Pancreas (tissue), 10 donors: ENCODE results near the gene OGG1. TPM values are rescaled to one million over a fixed set of nuclear protein-coding genes. Genes with fewer than 3 reads are reported as not detected.

Source experiments
- ATAC-seq, 4 donors: fragments of 200-7000 bp; cut with Tn5 transposase; one replicate each; pipeline versions ENCODE4 v1.8.0 to v1.9.1; 2020; ENCODE audit warnings: mild to moderate bottlenecking in 4 of 4, moderate library complexity in 4 of 4
- DNase-seq, 6 donors: peaks; one replicate each; pipeline ENCODE4 v3.0.0-alpha.2; 2020
- FAIRE-seq: peaks from 2 replicates; lab custom pipeline; 2012; peaks lifted over from hg19 to GRCh38; lab: Jason Lieb, UNC
- H3K27ac ChIP-seq, 4 donors: fragments of 200-600 bp; sonication (generic); 1 replicate in 3 of 4; 2 replicates in 1 of 4; pipeline versions ENCODE4 v1.5.0 to v1.8.0; 2020
- H3K27me3 ChIP-seq, 4 donors: fragments of 200-600 bp; one replicate each; pipeline ENCODE4 v1.8.0; 2021
- H3K36me3 ChIP-seq, 3 donors: fragments of 200-600 bp; sonication (generic) in 1 of 3; one replicate each; pipeline versions ENCODE4 v1.5.0 to v1.8.0; 2020 to 2021
- H3K4me1 ChIP-seq, 3 donors: fragments of 200-600 bp; one replicate each; pipeline ENCODE4 v1.8.0; 2021
- H3K4me3 ChIP-seq, 4 donors: fragments of 200-600 bp; sonication (generic) in 2 of 4; one replicate each; pipeline versions ENCODE4 v1.5.0 to v1.8.0; 2020 to 2021
- H3K9me3 ChIP-seq, 4 donors: fragments of 200-600 bp; one replicate each; pipeline ENCODE4 v1.8.0; 2021
- CTCF ChIP-seq, 4 donors: fragments of 200-600 bp; sonication (generic) in 3 of 4; IDR thresholded peaks; one replicate each; pipeline versions ENCODE4 v1.5.0 to v1.8.0; 2021; ENCODE audit warnings: antibody characterized with exemption in 4 of 4
- WGBS, 2 donors: extraction: QIAGEN DNeasy Blood & Tissue Kit; methylation state at CpG; one replicate each; pipeline ENCODE4 v1.1.7; 2013; 5-methylcytosine and 5-hydroxymethylcytosine counted together
- intact Hi-C, 3 donors: fragments of 100-400 bp; cut with DNase I; formaldehyde crosslinking; loops; one replicate each; pipeline versions ENCODE4 v1.11.1 to v1.14.2; 2022
- polyA plus RNA-seq, 2 donors: library from polyadenylated mRNA; stranded (reverse); fragments of 200-250 nt; gene quantifications; one replicate each; pipeline ENCODE4 v1.2.3, GENCODE V29; 2013
- total RNA-seq, 6 donors: library from RNA; stranded (reverse); fragmentation: NEBNext Ultra II Directional in 4 of 6; extraction: Animal tissue kit (Norgen Biotek cat#: 25700) in 4 of 6; gene quantifications; one replicate each; pipeline versions ENCODE4 v1.2.1 to v1.2.4, GENCODE V29; 2021 to 2023
- donor health status: healthy with polysubstance abuse.
- donor health status: DM: no; HTN: no; CAD: no; lungs with moderate emphysema.
- donor health status: DM: no; HTN: no; CAD: no.
- donor health status: control.
- donor health status: control.
- donor health status: Bipolar disorder and iron deficiency.
- donor health status: DM: yes; HTN: yes; CAD: no.
- donor health status: DM: no; HTN: no; CAD: no.
- donor health status: DM: no; HTN: no; CAD: no.
- donor health status: DM: yes; HTN: yes; CAD: no.

The OGG1 gene
- total and polyA plus RNA-seq, 8 donors: 5.9 to 13.9 (median 9.1) TPM

- DNase-seq (no peak), FAIRE-seq (no peak), ATAC-seq (no peak)
- Histone ChIP-seq H3K9me3 (no peaks in the 10 kb centered on the region), H3K4me1 (peaks cover 0 to 5% (median 1%) of the 10 kb centered on the region in 3 donors), H3K4me3 (no peak overlapping the region), H3K36me3 (peaks cover 18 to 71% (median 40%) of the 10 kb centered on the region in 3 donors), H3K27me3 (no peaks in the 10 kb centered on the region), H3K27ac (no peak overlapping the region)
- TF ChIP-seq CTCF (IDR thresholded peaks at IDR 0.05): no peak
- 90 to 94% methylated on average over 12 of the region's 12 CpGs for WGBS, 2 donors
- intact Hi-C loops: no loop called here
Measured at GRCh38 chr3:9745521-9745920, 4.2 kb upstream of the OGG1 start.

- Histone ChIP-seq H3K4me3 (no peak overlapping the region), H3K27ac (no peak overlapping the region), H3K27me3 (no peaks in the 10 kb centered on the region), H3K36me3 (peaks cover 13 to 63% (median 40%) of the 10 kb centered on the region in 3 donors), H3K4me1 (peaks cover 0 to 9% (median 5%) of the 10 kb centered on the region in 3 donors), H3K9me3 (no peaks in the 10 kb centered on the region)
- DNase-seq (no peak), FAIRE-seq (no peak), ATAC-seq (no peak)
- WGBS, 2 donors: 84 to 85% methylated on average over 5 of the region's 5 CpGs
- TF ChIP-seq CTCF (IDR thresholded peaks at IDR 0.05): no peak
- intact Hi-C loops: no loop called here
Measured at GRCh38 chr3:9746330-9746729, 3.4 kb upstream of the OGG1 start.

- FAIRE-seq (no peak), DNase-seq (no peak), ATAC-seq (no peak)
- WGBS, 2 donors: 91 to 93% methylated on average over 8 of the region's 8 CpGs
- H3K27ac ChIP-seq: no peak overlapping the region
- H3K36me3 ChIP-seq: peaks cover 10 to 62% (median 36%) of the 10 kb centered on the region in 3 donors
- H3K9me3 ChIP-seq: no peaks in the 10 kb centered on the region
- no peak for TF ChIP-seq CTCF (IDR thresholded peaks at IDR 0.05)
- peaks cover 0 to 9% (median 5%) of the 10 kb centered on the region in 3 donors for H3K4me1 ChIP-seq
- H3K4me3 ChIP-seq: no peak overlapping the region
- intact Hi-C loops: no loop called here
- H3K27me3 ChIP-seq: no peaks in the 10 kb centered on the region
Measured at GRCh38 chr3:9747267-9747666, 2.5 kb upstream of the OGG1 start.

GRCh38 chr3:9748031-9748430 is 1.7 kb upstream of the OGG1 start:
- Histone ChIP-seq H3K36me3 (peaks cover 8 to 57% (median 28%) of the 10 kb centered on the region in 3 donors), H3K27ac (no peak overlapping the region), H3K9me3 (no peaks in the 10 kb centered on the region), H3K4me3 (no peak overlapping the region), H3K4me1 (peaks cover 0 to 9% (median 5%) of the 10 kb centered on the region in 3 donors), H3K27me3 (no peaks in the 10 kb centered on the region)
- FAIRE-seq: no peak
- ATAC-seq: no peak
- intact Hi-C loops: no loop called here
- 97 to 100% methylated on average over 2 of the region's 2 CpGs for WGBS, 2 donors
- DNase-seq: no peak
- TF ChIP-seq CTCF (IDR thresholded peaks at IDR 0.05): no peak

- intact Hi-C loops: no loop called here
- 2 to 4% methylated on average over 19 of the region's 19 CpGs for WGBS, 2 donors
- H3K36me3 ChIP-seq: peaks cover 0 to 44% (median 16%) of the 10 kb centered on the region in 3 donors
Measured at GRCh38 chr3:9749296-9749644, 482 bp upstream of the OGG1 start.

More at GRCh38 chr3:9749296-9749644, 482 bp upstream of the OGG1 start:
- ATAC-seq: peak; percentile 25 to 41 (median 37)
- no peak for TF ChIP-seq CTCF (IDR thresholded peaks at IDR 0.05)
- H3K27me3 ChIP-seq: no peaks in the 10 kb centered on the region
- H3K27ac ChIP-seq: peak overlapping the region; percentile 63 to 87 (median 83)
- H3K4me1 ChIP-seq: peaks cover 0 to 9% (median 5%) of the 10 kb centered on the region in 3 donors
- H3K4me3 ChIP-seq: peak overlapping the region; percentile 31 to 73 (median 54)
- FAIRE-seq: no peak
- no peaks in the 10 kb centered on the region for H3K9me3 ChIP-seq
- peak in 2 of 6 donors; percentile 35 to 77 for DNase-seq
